Measurements from ENCODE around the gene LSAMP.
"Not testable (repeated sequence)": the region's sequence is repeated elsewhere in the genome, so short reads cannot be mapped to it uniquely, and the experiment has no call there.

The LSAMP gene

GRCh38 chr3:115861166-115861733 is 584.0 kb downstream of the LSAMP start:
- DNase-seq: no peak

DNA sequence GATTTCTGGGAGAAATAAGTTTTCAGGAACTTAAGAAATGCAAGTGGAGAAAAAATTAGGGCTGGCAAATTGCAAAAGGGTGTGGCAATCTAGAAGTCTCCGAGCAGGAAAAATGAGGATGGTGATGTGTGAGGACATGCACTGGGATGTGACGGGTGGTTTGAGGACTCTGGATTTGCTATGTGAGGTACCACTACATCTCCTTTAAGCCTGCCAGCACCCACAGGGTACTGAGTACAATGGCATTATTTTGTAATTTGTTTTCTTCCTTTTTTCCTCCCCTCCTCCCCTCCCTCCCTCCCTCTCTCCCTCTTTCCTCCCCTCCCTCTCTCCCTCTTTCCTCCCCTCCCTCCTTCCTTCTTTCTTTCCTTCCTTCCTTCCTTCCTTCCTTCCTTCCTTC is 584.5 kb downstream of the LSAMP start:
- DNase-seq: no peak

DNA sequence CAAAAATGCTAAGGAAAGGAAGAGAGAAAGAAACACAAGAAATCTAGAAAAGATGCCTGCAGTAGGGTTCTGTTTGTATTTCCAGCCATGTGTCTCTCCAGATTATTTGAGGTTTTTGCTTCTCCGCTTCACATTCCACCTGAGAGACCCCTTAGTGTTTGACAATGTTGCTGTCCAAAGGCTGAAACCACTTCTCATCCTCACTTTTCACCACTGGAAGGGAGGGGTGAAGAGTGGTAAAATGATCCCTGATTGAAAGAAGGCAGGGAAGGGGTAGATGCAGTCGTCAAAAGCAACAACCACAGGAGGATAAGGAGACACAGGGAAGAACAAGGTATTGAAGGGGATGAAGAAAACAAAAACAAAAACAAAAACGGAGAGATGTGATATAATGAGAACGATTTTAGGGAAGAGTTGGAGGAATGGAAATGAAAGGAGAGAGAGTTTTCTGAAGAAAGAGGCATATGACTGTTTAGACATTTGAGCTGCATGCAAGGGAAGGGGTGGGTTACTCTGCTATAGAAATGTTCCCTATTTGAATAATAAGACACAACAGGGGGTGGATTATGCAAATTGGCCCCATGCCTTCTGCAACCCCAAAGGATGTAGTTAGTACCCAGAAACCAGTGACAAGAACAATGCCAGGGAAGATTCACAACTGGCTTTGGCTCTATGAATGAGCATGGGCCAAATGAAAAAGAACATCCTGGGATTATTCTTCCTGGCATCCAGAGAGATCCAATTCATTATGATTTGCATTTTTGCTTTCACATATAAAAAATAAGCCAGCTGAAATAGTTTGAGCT is 586.1 kb downstream of the LSAMP start:
- no peak for DNase-seq

DNA sequence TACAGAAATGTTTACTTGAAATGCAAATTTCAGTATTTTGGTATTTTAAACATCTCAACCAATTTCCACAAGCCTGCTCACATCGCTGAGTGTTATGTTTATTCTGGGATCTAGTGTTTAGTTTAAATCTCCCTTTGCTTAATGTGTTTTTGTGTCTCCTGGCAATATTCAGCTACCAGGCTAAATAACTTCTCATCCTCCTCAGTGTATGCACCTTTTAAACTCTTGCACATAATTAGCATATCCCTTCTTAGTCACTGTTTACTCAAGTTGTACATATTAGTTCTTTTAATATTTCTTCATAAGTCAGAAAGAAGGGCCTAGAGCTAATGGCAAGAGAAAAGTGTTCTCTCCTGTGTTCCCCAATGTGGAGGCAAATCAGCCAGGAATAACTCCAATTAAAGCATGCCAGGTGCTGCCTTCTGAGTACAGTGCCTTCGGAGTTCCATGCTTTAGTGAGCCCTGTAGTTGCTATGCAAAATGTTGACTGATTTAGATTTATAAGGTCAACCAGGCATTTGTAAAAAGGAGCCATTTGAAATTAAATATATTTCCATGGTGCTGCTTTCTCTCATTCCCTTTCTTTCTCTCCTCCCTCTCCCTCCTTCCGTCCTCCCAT is 587.7 kb downstream of the LSAMP start:
- DNase-seq: no peak

DNA sequence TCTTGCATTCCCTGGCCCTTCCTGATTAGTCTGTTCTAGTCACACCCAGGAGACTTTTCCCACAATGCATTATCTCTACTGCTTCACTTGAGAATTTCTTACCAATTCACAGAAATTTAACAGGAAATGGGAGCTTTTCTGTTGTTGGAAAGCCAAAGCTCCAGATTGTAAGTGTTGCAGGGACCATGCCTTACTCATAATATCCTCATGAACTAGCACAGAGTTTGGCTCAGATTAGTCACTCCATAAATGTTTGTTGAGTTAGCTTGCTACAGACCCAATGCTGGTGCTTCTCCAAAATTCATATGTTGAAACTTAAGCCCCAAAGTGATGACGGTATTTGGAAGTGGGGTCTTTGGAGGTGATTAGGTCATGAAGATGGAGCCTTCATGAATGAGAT is 589.4 kb downstream of the LSAMP start:
- no peak for DNase-seq

- no peak for DNase-seq
Observed at GRCh38 chr3:115853104-115853503, 592.2 kb downstream of the LSAMP start.

- DNase-seq: no peak
Observed at GRCh38 chr3:115852278-115852677, 593.0 kb downstream of the LSAMP start.

- no peak for DNase-seq
Observed at GRCh38 chr3:115851571-115851970, 593.7 kb downstream of the LSAMP start.

DNA sequence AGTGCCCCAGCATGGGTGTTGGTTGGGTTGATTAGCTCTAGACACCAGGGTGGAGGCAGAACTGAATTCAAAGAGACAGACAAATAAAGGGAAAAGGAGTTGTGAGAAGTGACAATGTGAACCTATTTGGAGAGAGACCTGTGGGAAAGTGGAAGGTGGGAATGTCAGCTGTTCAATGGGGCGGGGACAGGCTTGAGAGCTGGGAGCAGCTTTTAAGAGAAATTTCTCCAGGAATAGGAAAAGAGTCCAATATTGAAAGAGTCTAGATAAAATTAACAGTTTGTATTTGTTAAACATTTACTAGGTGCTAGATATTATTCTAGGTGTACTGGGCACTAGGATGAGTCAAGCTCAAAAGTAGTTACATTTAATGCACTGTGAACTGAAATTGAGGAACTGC is 596.6 kb downstream of the LSAMP start:
- no peak for DNase-seq

DNA sequence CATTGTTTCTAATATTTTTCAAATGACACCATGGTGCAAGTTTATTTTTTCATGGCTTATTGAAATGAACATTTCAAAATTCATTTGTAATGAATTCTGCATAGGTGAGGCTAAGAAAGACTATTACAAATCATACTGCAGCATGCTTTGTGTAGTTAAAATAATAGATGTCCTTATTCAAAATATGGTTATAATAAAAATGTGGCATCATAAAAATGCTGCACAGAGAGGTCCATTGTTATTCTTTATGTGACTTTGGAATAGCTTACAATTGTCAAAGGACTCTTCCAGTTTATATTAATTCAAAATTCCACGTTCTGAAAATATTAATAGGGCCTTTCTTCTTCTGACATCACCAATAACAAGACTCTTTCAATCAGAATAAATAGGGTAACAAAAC is 599.3 kb downstream of the LSAMP start:
- no peak for DNase-seq

GRCh38 chr3:115844729-115845128 is 600.6 kb downstream of the LSAMP start:
- DNase-seq: not testable (repeated sequence)

DNA sequence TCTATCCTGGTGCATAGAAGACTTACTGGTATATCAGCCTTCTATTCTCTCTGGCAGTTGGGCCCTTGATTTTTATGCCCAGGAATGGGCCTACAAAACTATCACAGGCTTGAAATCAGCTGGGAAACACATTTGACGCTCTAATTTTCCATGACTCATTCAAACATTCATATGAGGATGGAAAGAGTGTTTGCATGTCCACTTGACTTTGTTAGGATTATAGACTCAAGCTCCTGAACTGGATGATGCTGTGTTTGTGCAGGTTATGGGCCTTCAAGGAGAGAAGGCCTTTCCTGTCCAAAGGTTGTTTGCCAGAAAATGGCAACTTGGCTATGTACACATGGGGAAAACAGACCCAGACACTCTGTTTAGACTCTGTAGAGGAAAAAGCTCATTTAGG is 602.1 kb downstream of the LSAMP start:
- no peak for DNase-seq

DNA sequence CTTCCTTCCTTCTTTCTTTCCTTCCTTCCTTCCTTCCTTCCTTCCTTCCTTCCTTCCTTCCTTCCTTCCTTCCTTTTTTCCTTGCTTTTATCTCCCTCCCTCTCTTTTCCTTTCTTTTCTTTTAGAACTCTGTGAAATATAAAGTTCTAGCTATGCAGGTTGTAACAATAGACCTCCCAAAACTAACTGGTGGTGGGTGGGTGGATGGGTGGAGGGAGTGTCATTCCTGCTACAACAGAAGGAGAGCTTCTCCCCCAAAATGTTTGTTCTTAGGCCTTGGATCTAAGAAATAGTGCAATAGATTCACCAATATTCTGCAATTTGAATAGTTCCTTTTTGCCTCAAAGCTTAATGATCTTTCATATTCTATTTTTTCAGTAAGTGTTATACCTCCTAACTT is 606.0 kb downstream of the LSAMP start:
- no peak for DNase-seq

DNA sequence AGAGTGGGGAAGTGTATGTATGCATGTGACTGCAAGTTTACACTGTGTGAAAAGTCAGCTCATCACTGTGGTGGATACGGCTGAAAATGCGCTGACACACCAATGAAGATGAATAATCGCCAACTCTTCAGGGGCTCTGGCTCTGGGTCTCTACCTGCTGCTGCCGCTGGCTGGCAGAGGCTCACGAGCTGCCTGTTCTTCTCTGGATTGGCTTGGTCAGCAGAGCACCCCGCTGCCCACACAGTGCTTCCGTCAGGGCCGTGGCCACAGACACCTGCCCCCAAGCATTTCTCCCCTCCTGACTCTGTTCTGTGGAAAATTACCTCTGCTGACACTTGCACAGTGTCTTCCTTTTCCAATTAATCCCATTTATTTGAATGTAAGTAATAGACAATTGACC is 606.5 kb downstream of the LSAMP start:
- no peak for DNase-seq

- no peak for DNase-seq
Observed at GRCh38 chr3:115836944-115837343, 608.3 kb downstream of the LSAMP start.

GRCh38 chr3:115835946-115836345 is 609.3 kb downstream of the LSAMP start:
- DNase-seq: no peak

DNA sequence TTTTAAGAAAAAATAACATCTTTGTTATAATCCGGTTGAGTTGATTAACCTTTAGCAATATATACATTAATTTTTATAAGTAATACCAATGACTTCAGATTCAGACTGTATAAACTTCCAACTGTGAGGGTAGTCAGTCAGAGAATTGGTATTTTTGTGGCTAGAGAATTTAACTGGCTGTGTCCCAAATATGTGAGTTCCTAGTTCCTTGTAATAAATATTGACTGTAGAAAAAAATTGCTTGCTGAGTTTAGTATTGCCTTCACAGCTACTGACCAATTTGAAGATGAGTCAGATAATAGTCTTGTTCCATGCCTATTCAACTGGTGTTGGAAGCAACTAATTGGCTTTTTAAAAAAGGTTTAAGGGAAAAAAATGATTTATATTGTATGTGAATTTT is 611.2 kb downstream of the LSAMP start:
- DNase-seq: no peak

DNA sequence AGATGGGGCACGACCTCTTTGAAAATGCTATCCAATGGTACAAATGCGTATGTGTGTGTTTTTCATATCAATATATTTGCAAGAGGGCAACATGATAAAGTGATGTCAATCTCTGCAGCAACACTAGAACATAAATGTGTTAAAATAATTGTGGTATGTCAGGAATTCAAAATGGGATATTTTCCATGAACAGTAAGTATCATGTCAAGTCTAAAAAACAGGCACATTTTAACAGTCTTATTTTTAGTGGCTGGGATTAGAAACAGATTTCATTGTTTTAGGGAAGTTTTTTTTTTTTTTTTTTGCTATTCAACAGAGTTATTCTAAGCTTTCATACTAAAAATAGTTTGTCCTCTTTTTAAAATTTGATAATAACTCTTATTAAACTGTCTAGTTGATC is 612.2 kb downstream of the LSAMP start:
- DNase-seq: no peak

GRCh38 chr3:115832265-115832664 is 613.0 kb downstream of the LSAMP start:
- no peak for DNase-seq

DNA sequence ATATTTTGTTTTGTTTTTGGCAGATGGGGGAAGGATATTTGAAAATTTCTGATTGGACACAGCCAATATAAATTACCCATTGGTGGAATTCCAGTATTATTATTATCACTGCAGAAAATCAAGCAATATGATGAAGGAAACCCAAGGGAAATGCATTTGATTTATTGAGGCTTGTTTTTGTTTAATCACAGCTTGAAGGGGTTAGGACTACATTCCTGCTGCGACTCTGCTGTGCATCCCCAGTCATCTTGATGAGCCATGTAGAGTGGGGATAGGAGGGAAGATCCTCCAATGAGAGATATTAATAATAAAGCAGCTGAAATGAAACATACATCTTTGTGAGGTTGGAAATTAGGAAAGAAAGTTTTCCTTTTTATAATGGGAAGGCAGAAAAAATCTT is 613.4 kb downstream of the LSAMP start:
- no peak for DNase-seq

GRCh38 chr3:115830764-115831395 is 614.4 kb downstream of the LSAMP start:
- no peak for DNase-seq

DNA sequence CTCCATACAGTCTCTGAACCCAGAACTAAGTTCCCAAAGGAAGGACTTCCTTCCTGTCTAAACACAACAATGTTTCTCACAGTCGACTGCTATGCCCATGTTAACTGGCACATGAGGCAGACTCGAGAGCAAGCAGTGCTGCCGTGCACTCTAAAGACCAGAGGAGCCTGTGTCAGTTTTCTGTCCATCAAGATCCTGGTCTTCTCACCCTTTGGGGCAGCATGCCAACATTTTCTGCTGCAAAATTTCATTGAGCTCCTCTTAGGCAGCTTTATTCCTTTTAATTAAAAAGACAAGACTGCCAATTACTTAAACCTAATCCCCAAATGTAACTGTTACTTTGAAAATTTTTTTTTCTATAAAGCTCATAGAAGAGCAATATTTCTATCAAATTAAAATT is 616.9 kb downstream of the LSAMP start:
- no peak for DNase-seq

DNA sequence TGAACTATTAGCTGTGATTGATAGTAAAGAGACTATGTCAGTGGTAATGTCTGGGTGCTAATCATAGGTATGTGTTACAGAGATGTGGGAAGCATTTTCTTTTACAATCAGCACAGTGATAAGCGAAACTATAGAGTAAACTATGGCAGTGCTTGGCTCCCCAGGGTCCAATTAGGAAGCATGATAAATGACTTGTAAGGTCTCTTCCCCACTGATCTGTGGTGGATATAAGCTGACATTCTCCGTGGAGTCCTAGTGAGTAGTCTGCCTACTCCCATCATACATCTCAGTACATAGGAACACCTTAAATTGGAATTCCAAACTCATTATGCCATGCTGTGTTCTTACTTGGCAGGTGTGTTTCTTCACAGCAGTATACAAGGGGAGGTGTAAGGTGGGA is 617.8 kb downstream of the LSAMP start:
- no peak for DNase-seq

- no peak for DNase-seq
Observed at GRCh38 chr3:115825046-115825445, 620.2 kb downstream of the LSAMP start.

Measured in CD4-positive, alpha-beta T cell treated with Interleukin-6 for 4 hours (primary cell).